Loucy (cell line): ENCODE results near the gene SSBP3.

ENCODE experiments used
- H2AFZ ChIP-seq: fragments of 200-600 bp; sonication (generic); 2 replicates; pipeline ENCODE4 v1.6.0; 2016; ENCODE audit warnings: antibody characterized with exemption, mild to moderate bottlenecking, low read length, moderate library complexity
- H3F3A ChIP-seq: fragments of 200-600 bp; 2 replicates; pipeline ENCODE4 v1.6.0; 2016; ENCODE audit warnings: antibody characterized with exemption, low read depth, mild to moderate bottlenecking
- H3K27me3 ChIP-seq: fragments of 200-600 bp; sonication (generic); 2 replicates; pipeline ENCODE4 v1.6.1; 2014; ENCODE audit warnings: low read length, mild to moderate bottlenecking; ENCODE audit not compliant: insufficient read depth, poor library complexity, severe bottlenecking
- H3K36me3 ChIP-seq: fragments of 200-600 bp; sonication (generic); 2 replicates; pipeline ENCODE4 v1.6.1; 2016; ENCODE audit warnings: low read length; ENCODE audit not compliant: insufficient read depth
- H3K4me1 ChIP-seq: fragments of 200-600 bp; sonication (generic); 2 replicates; pipeline ENCODE4 v1.5.1; 2014; ENCODE audit warnings: low read length, mild to moderate bottlenecking; ENCODE audit not compliant: insufficient read depth, poor library complexity, severe bottlenecking
- H3K4me2 ChIP-seq: fragments of 200-600 bp; sonication (generic); 2 replicates; pipeline ENCODE4 v1.6.0; 2014; ENCODE audit warnings: antibody characterized with exemption, low read length, low read depth, mild to moderate bottlenecking; ENCODE audit not compliant: poor library complexity, severe bottlenecking
- H3K4me3 ChIP-seq: fragments of 200-600 bp; sonication (generic); 2 replicates; pipeline ENCODE4 v1.5.1; 2014; ENCODE audit warnings: low read length, mild to moderate bottlenecking, mixed read lengths; ENCODE audit not compliant: poor library complexity, severe bottlenecking
- H3K79me2 ChIP-seq: fragments of 200-600 bp; sonication (generic); 2 replicates; pipeline ENCODE4 v1.6.1; 2014; ENCODE audit warnings: low read length; ENCODE audit not compliant: insufficient read depth
- H3K9ac ChIP-seq: fragments of 200-600 bp; sonication (generic); 2 replicates; pipeline ENCODE4 v1.6.0; 2014; ENCODE audit warnings: mild to moderate bottlenecking, low read depth, low read length, moderate library complexity; ENCODE audit not compliant: poor library complexity, severe bottlenecking
- H3K9me2 ChIP-seq: fragments of 200-600 bp; sonication (generic); replicated peaks from 2 replicates; pipeline ENCODE4 v1.6.1; 2016; ENCODE audit warnings: low read depth, low read length, mixed read lengths
- H3K9me3 ChIP-seq: fragments of 200-600 bp; sonication (generic); 2 replicates; pipeline ENCODE4 v1.6.1; 2014; ENCODE audit warnings: mild to moderate bottlenecking, antibody characterized with exemption, low read length, low read depth; ENCODE audit not compliant: insufficient read depth
- H4K20me1 ChIP-seq: fragments of 200-600 bp; sonication (generic); 2 replicates; pipeline ENCODE4 v1.6.0; 2014; ENCODE audit warnings: antibody characterized with exemption, low read length, mild to moderate bottlenecking; ENCODE audit not compliant: insufficient read depth, poor library complexity, severe bottlenecking
- EZH2phosphoT487 ChIP-seq: fragments of 200-600 bp; IDR thresholded peaks from 2 replicates; pipeline ENCODE4 v1.6.1; 2018; ENCODE audit warnings: antibody characterized with exemption, mild to moderate bottlenecking, moderate library complexity, borderline replicate concordance
- TF ChIP-seq, protein P1 (sequence below): fragments of 200-600 bp; sonication (generic); conservative IDR thresholded peaks from 2 replicates; pipeline ENCODE4 v1.5.1; 2014; ENCODE audit warnings: mild to moderate bottlenecking, antibody characterized with exemption, low read length

Gene SSBP3

GRCh38 chr1:54371038-54371941 lies 34.9 kb downstream of the SSBP3 start:
- H3K9ac ChIP-seq: no peak overlapping the region
- peaks cover 26% of the 10 kb centered on the region; the same call in 1 of the 2 replicates for H3K36me3 ChIP-seq
- H3K79me2 ChIP-seq: peaks cover 92% of the 10 kb centered on the region
- TF ChIP-seq, protein P1, sequence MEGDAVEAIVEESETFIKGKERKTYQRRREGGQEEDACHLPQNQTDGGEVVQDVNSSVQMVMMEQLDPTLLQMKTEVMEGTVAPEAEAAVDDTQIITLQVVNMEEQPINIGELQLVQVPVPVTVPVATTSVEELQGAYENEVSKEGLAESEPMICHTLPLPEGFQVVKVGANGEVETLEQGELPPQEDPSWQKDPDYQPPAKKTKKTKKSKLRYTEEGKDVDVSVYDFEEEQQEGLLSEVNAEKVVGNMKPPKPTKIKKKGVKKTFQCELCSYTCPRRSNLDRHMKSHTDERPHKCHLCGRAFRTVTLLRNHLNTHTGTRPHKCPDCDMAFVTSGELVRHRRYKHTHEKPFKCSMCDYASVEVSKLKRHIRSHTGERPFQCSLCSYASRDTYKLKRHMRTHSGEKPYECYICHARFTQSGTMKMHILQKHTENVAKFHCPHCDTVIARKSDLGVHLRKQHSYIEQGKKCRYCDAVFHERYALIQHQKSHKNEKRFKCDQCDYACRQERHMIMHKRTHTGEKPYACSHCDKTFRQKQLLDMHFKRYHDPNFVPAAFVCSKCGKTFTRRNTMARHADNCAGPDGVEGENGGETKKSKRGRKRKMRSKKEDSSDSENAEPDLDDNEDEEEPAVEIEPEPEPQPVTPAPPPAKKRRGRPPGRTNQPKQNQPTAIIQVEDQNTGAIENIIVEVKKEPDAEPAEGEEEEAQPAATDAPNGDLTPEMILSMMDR: no peak
- TF ChIP-seq EZH2phosphoT487: no peak
- H3K9me3 ChIP-seq: no peaks in the 10 kb centered on the region
- H2AFZ ChIP-seq: no peak overlapping the region
- H3K4me3 ChIP-seq: no peak overlapping the region
- no peaks in the 10 kb centered on the region for H3K9me2 ChIP-seq
- H3K27me3 ChIP-seq: no peaks in the 10 kb centered on the region
- no peak overlapping the region for H3K4me2 ChIP-seq
- H3K4me1 ChIP-seq: peaks cover 4% of the 10 kb centered on the region
- H3F3A ChIP-seq: no peaks in the 10 kb centered on the region
- H4K20me1 ChIP-seq: peaks cover 43% of the 10 kb centered on the region

DNA sequence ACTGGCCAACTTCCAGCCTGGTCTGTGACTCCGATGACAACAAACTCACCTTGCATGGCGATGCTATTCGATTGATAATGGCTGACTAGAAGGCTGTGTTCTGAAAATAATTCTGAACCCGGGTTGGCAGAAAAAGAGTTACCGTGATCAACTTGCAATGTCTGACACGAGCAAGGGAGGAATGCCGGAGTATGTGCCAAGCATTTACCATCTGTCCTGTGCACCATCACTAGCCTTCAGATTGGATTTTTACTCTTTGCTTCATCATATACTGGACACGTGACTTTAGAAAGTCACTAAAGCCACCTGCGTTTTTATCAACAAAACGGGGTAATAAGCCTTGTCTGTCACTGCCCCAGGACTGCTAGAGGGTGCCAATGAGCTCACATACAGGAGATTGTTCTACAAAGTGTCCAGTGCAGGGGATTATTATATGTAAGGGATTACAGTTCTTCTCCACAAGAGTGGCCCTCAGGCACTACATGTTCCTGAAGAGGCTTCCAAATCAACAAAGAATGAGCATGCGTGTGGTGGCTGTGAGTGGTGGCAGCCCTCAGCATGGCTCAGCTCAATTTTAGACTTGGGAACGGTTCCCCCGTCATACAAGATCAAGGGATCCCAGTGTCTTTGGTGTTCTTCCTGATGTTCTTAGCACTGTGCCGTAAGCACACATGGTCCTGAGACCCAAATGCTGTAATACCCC lies 35.8 kb downstream of the SSBP3 start:
- Histone ChIP-seq H3K9ac (no peak overlapping the region), H3F3A (no peaks in the 10 kb centered on the region), H3K4me3 (no peak overlapping the region), H3K4me1 (peaks cover 4% of the 10 kb centered on the region), H3K79me2 (peaks cover 92% of the 10 kb centered on the region), H3K9me2 (no peaks in the 10 kb centered on the region), H3K9me3 (no peaks in the 10 kb centered on the region), H2AFZ (no peak overlapping the region), H4K20me1 (peaks cover 39% of the 10 kb centered on the region), H3K27me3 (no peaks in the 10 kb centered on the region), H3K4me2 (no peak overlapping the region), H3K36me3 (peaks cover 27% of the 10 kb centered on the region; the same call in 1 of the 2 replicates)
- TF ChIP-seq, protein P1: no peak
- no peak for TF ChIP-seq EZH2phosphoT487

DNA sequence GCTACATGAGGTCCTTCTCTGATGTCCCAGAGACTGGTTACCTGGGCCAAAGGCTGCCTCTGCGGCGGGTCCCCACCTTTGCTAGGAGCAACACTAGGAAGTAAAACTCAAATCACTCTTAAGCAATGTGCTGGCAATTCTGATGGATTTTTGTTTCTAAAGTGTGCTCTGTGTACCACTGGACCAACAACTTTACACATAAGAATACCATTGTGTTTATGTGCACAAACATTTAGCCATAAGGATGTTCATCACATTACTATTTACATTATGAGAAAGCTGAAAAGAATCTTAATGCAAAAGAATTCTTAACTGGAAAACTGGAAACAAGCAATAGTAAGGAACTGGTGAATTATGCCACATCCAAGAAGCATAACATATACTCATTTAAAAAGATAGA lies 38.6 kb downstream of the SSBP3 start:
- H3K4me1 ChIP-seq: no peaks in the 10 kb centered on the region
- H3F3A ChIP-seq: no peaks in the 10 kb centered on the region
- H3K9me3 ChIP-seq: no peaks in the 10 kb centered on the region
- H4K20me1 ChIP-seq: peaks cover 33% of the 10 kb centered on the region
- peaks cover 92% of the 10 kb centered on the region for H3K79me2 ChIP-seq
- no peaks in the 10 kb centered on the region for H3K9me2 ChIP-seq
- no peak for TF ChIP-seq EZH2phosphoT487
- TF ChIP-seq, protein P1: no peak
- no peak overlapping the region for H3K4me2 ChIP-seq
- no peak overlapping the region for H3K9ac ChIP-seq
- no peak overlapping the region for H2AFZ ChIP-seq
- H3K27me3 ChIP-seq: no peaks in the 10 kb centered on the region
- no peak overlapping the region for H3K4me3 ChIP-seq
- H3K36me3 ChIP-seq: peaks cover 27% of the 10 kb centered on the region; the same call in 1 of the 2 replicates
